AG04449 (cell line): ENCODE measurements around the gene FGF7.
"Not testable (repeated sequence)": the region's sequence is repeated elsewhere in the genome, so short reads cannot be mapped to it uniquely, and the experiment has no call there.

Experiments used
- CTCF ChIA-PET: fragments of 350-600 bp; formaldehyde crosslinking; extraction: SDS; loops from one replicate; lab custom pipeline; 2021; ENCODE audit warnings: antibody characterized with exemption; lab: Yijun Ruan, JAX
- POLR2A ChIA-PET: fragments of 400-600, 350-600 bp; formaldehyde crosslinking; extraction: SDS; loops from one replicate; lab custom pipeline; 2020; ENCODE audit warnings: antibody characterized with exemption, inconsistent platforms; lab: Yijun Ruan, JAX
- DNase-seq: peaks from one replicate; pipeline ENCODE4 v3.0.0-alpha.2; 2010; ENCODE audit warnings: low read depth, low spot score
- H3K4me3 ChIP-seq: 2 replicates; pipeline ENCODE4 v1.5.1; 2011; ENCODE audit warnings: low read depth, mild to moderate bottlenecking, control low read depth, low read length
- TF ChIP-seq, protein P1 (sequence below): IDR thresholded peaks from one replicate; pipeline ENCODE4 v1.5.1; 2011; ENCODE audit warnings: mild to moderate bottlenecking, moderate library complexity, low read length, control low read depth, inconsistent platforms; ENCODE audit not compliant: insufficient read depth; ENCODE audit errors: missing control alignments

The FGF7 gene, protein sequence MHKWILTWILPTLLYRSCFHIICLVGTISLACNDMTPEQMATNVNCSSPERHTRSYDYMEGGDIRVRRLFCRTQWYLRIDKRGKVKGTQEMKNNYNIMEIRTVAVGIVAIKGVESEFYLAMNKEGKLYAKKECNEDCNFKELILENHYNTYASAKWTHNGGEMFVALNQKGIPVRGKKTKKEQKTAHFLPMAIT

DNA sequence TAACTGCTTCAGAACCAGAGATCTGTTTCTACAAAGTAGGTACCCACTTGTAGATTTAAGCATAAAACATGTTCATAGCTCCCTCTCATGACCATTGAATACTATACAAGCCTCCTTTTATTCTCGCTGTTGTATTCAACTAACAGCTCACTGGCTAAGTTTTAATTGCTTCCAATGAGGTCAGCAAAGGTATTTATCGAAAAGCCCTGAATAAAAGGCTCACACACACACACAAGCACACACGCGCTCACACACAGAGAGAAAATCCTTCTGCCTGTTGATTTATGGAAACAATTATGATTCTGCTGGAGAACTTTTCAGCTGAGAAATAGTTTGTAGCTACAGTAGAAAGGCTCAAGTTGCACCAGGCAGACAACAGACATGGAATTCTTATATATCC, at the start of gene FGF7:
TSS of gene FGF7 (plus strand) at position 222 of the 400 bp plus-strand sequence. CDS start 1,056 bp downstream, outside the sequence.
- H3K4me3 ChIP-seq: peak within 1 kb of the TSS; percentile 57
- DNase-seq: peak; percentile 76
- TF ChIP-seq, protein P1, sequence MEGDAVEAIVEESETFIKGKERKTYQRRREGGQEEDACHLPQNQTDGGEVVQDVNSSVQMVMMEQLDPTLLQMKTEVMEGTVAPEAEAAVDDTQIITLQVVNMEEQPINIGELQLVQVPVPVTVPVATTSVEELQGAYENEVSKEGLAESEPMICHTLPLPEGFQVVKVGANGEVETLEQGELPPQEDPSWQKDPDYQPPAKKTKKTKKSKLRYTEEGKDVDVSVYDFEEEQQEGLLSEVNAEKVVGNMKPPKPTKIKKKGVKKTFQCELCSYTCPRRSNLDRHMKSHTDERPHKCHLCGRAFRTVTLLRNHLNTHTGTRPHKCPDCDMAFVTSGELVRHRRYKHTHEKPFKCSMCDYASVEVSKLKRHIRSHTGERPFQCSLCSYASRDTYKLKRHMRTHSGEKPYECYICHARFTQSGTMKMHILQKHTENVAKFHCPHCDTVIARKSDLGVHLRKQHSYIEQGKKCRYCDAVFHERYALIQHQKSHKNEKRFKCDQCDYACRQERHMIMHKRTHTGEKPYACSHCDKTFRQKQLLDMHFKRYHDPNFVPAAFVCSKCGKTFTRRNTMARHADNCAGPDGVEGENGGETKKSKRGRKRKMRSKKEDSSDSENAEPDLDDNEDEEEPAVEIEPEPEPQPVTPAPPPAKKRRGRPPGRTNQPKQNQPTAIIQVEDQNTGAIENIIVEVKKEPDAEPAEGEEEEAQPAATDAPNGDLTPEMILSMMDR: no peak
- CTCF ChIA-PET: interaction anchor here (0.8 to 4.5 kb wide), 37 partner anchors 10 to 893 kb away, joined by 3 to 184 read pairs (median 5); partner anchors contain the start of genes COPS2, FAM227B and GALK2
- POLR2A ChIA-PET: interaction anchor here (0.8 to 1.0 kb wide), 2 partner anchors 180 to 409 kb away, joined by 3 read pairs; no protein-coding TSS in a partner anchor

DNA sequence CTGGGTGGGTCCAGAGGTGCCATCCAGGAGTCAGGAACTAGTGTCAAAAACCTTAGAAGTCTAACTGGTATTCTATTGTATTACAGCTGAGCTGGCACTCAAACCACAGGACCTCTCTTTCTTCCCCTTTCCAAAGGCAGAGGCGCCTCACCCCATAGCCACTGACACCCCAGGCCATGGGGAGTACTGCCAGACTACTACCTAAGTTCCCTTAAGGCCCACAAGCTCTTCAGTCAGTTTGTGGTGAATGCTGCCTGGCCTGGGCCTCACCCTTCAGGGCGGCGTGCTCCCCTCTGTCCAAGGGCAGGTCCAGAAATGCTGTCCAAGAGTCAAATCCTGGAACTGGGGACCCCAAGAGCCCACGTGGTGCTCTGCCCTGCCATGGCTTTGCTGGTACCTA, 43.0 kb upstream of the FGF7 start:
- ChIA-PET POLR2A (no interaction called here), CTCF (interaction anchor here (2.4 kb wide), 1 partner anchor 43 kb away, joined by 6 read pairs; the partner anchor contains the start of gene FGF7)
- DNase-seq: no peak
- H3K4me3 ChIP-seq: no peak overlapping the region
- TF ChIP-seq, protein P1: no peak

DNA sequence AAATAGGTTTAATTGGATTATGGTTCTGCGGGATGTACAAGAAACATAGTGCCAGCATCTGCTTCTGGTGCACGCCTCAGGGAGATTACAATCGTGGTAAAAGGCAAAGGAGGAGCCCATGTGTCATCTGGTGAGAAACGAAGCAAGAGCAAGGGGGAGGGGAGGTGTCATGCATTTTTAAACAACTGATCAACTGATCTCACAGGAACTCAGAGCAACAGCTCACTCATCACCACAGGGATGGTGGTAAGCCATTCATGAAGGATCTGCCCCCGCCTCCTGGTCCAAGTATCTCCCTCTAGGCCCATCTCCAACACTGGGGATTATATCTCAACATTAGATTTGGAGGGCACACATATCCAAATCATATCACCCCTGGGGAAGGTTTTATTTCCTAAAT, 42.1 kb upstream of the FGF7 start:
- no peak overlapping the region for H3K4me3 ChIP-seq
- TF ChIP-seq, protein P1: no peak
- no peak for DNase-seq
- POLR2A ChIA-PET: no interaction called here
- CTCF ChIA-PET: interaction anchor here (2.4 kb wide), 1 partner anchor 42 kb away, joined by 6 read pairs; the partner anchor contains the start of gene FGF7

DNA sequence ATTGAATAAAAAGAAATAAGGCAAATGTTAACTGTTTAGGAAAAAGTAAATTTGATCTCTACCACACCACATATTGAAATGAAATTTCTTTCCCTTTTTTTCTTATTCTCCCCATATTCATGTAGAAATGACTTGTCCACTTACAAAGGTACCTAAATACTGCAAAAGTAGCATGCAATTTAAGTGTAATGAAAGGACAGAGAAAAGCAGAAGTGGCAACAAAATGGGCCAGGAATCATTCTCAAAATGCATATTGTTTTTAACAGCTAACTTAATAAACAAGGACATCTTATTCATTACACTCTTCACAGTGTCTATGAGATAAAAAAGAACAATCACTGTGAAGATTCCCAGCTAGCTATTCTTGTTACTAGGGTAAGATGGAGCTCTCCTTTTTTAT, 40.6 kb upstream of the FGF7 start:
- ChIA-PET CTCF (no interaction called here), POLR2A (no interaction called here)
- H3K4me3 ChIP-seq: no peak overlapping the region
- no peak for DNase-seq
- TF ChIP-seq, protein P1: no peak

DNA sequence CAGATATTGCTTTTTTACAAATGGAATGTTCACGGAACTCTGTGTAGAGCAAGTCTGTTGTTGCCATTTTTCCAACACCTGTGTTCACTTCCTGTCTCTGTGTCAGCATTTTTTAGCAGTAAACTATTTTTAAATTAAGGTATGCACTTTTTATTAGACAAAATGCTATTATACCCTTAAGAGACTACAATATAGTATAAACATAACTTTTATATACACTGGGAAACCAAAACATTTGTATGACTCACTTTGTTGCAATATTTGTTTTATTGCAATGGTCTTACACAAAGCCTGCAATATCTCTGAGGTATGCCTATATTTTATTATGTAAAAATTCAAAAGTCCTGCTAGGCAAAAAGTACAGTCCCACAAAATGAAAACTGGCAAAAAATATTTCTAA, 39.8 kb upstream of the FGF7 start:
- no peak overlapping the region for H3K4me3 ChIP-seq
- DNase-seq: no peak
- CTCF ChIA-PET: no interaction called here
- POLR2A ChIA-PET: no interaction called here
- TF ChIP-seq, protein P1: no peak

DNA sequence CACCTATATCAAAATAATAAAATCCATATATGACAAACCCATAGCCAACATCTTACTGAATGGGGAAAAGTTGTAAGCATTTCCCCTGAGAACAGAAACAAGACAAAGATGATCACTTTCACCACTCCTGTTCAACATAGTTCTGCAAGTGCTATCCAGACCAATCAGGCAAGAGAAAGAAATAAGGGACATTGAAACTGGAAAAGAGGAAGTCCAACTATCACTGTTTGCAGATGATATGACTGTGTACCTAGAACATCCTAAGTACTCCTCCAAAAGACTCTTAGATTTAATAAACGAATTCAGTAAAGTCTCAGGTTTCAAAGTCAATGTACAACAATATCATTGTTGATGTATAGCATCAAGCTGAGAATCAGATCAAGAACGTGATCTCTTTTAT, 35.6 kb upstream of the FGF7 start:
- H3K4me3 ChIP-seq: no peak overlapping the region
- TF ChIP-seq, protein P1: no peak
- ChIA-PET POLR2A (no interaction called here), CTCF (interaction anchor here (0.9 kb wide), 1 partner anchor 16 kb away, joined by 3 read pairs; no protein-coding TSS in a partner anchor)
- DNase-seq: no peak

DNA sequence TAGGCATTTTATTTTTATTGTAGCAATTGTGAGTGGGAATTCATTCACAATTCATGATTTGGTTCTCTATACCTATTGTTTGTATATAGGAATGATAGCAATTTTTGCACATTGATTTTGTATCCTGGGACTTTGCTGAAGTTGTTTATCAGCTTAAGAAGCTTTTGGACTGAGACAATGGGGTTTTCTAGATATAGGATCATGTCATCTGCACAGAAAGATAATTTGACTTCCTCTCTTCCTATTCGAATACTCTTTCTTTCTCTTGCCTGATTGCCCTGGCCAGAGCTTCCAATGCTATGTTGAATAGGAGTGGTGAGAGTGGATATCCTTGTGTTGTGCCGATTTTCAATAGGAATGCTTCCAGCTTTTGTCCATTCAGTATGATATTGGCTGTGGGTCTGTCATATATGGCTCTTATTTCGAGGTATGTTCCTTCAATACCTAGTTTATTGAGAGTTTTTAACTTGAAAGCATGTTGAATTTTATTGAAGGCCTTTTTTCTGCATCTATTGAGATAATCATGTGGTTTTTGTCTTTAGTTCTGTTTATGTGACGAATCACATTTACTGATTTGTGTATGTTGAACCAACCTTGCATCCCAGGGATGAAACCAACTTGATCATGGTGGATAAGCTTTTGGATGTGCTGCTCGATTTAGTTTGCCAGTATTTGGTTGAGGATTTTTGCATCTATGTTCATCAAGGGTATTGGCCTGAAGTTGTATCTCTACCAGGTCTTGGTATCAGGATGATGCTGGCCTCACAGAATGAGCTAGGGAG, 20.3 kb upstream of the FGF7 start:
- DNase-seq, H3K4me3 ChIP-seq, POLR2A ChIA-PET: not testable (repeated sequence)
- CTCF ChIA-PET: interaction anchor here (0.7 to 1.6 kb wide), 2 partner anchors 9 to 16 kb away, joined by 3 read pairs; no protein-coding TSS in a partner anchor
